Measurements from ENCODE around the gene LCE4A.
"Not testable (repeated sequence)": the region's sequence is repeated elsewhere in the genome, so short reads cannot be mapped to it uniquely, and the experiment has no call there.

LCE4A gene

GRCh38 chr1:152707860-152708259 is at the start of gene LCE4A:
LCE4A (plus strand) TSS chr1:152708160; CDS start chr1:152709076, 916 bp downstream.
- DNase-seq (ENCODE audit: low spot score) = no peak

DNA sequence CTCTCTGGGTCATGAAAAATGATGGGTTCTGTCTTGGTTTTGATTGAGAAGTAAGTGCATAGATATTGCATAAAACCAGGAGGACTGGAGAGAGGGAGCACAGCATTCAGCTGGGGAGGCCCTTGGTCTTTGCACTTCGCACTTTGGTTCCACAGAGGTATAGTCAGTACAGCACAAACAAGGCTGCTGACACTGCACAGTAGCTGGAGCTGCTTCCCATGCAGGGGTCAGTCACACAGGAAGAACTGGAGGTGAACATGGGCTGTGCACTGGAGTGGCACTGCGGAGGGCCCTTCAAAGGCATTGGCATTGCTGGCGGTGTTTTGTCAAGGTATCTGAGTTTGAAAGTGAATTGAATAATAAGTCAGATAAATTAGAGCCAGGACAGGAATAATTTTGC is 49.3 kb upstream of the LCE4A start:
- no peak for DNase-seq (ENCODE audit: low spot score)

GRCh38 chr1:152663098-152663497 is 44.9 kb upstream of the LCE4A start, which contains the start of gene LCE2D:
LCE2D (plus strand) TSS chr1:152663380; CDS start chr1:152664106, 726 bp downstream.
- no peak for DNase-seq (ENCODE audit: low spot score)

GRCh38 chr1:152666171-152666570 is 41.8 kb upstream of the LCE4A start:
- DNase-seq (ENCODE audit: low spot score) = not testable (repeated sequence)

- no peak for DNase-seq (ENCODE audit: low spot score)
Observed at GRCh38 chr1:152667648-152668047, 40.3 kb upstream of the LCE4A start.

DNA sequence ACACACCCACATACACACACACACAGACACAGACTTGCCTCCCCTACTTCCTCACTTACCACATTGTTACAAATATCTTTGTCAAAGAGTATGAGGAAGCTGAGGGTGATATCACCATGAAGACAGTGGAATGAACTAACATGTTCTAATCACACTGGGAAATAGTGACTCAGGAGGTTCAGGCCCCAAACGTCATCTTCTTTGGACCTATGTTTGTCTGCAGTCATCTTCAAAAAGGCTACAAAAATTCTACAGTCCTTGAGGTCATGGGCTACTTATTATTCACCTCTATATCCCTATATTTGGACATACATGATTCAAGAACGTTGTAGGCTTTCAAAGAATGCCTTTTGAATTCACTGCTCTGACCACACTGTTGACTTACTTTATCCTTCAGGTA is 34.9 kb upstream of the LCE4A start:
- no peak for DNase-seq (ENCODE audit: low spot score)

- DNase-seq (ENCODE audit: low spot score) = not testable (repeated sequence)
Observed at GRCh38 chr1:152674983-152675382, 33.0 kb upstream of the LCE4A start, which contains the start of gene LCE2C. LCE2C (plus strand) TSS chr1:152675279; CDS start chr1:152676016, 737 bp downstream.

- DNase-seq (ENCODE audit: low spot score) = no peak
Observed at GRCh38 chr1:152679459-152679858, 28.5 kb upstream of the LCE4A start.

DNA sequence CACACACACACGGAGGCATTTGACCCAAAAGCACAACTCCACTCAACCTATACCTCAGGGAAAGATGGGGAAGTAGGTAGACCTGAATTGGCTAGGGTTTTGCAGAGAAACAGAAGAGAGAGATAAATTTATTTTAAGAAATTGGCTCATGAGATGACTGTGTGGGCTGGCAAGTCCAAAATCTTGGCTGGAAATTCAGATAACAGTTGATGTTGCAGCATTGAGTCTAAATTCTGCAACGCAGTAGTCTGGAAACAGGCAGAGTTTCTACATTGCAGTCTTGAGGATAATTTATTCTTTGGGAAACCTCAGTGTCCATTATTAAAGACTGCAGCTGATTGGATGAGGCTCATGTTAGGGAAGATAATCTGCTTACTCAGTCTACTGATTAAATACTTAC is 26.3 kb upstream of the LCE4A start:
- DNase-seq (ENCODE audit: low spot score) = no peak

- no peak for DNase-seq (ENCODE audit: low spot score)
Observed at GRCh38 chr1:152683846-152684245, 24.1 kb upstream of the LCE4A start.

GRCh38 chr1:152685823-152686222 is 22.1 kb upstream of the LCE4A start, which contains the start of gene LCE2B:
LCE2B (plus strand) TSS chr1:152686123; CDS start chr1:152686844, 721 bp downstream.
- DNase-seq (ENCODE audit: low spot score) = not testable (repeated sequence)

DNA sequence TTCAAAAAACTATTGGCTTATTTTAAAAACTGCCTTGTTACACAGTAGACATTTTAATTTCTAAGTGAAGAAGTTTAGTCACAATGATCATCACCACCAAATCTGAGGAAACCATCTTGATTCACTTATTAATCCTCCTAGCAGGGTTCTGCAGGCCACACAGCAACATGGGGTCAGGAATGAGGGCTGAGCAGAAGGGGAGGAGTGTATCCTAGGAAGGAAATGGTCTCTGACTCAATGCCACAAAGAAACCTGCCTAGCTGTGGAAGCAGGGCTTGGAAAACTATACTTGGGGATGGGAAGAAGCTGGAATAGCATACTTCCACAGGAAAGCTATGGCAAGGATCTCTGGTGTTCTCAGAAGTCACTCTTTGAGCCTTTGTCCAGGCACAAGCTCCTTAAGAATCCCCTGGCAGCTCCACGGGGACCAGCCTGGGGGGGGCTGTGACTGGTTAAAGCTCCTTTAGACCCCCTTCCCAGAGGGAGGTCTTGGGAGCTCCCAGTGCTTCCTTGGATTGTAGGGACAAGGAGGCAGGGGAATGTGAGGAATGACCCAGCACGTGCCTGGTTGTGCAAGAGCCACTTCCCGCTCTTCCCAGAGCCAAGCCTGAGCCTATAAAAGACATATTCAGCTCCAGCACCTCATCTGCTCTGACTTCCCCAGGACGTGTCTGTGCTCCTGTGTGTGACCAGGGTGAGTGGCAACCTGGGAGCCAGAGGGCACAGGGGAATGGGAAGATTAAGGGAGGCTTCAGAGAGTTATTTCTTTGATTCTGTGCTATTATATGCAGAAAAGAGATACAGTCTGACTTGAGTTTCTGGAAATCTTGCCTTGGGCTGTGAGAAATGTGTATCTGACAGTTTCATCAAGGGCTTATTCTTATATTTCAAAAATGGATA is 10.0 kb upstream of the LCE4A start, which contains the start of gene LCE2A:
LCE2A (plus strand) TSS at position 645 of the 900 bp plus-strand sequence. CDS start 557 bp downstream, outside the sequence.
- no peak for DNase-seq (ENCODE audit: low spot score)

DNA sequence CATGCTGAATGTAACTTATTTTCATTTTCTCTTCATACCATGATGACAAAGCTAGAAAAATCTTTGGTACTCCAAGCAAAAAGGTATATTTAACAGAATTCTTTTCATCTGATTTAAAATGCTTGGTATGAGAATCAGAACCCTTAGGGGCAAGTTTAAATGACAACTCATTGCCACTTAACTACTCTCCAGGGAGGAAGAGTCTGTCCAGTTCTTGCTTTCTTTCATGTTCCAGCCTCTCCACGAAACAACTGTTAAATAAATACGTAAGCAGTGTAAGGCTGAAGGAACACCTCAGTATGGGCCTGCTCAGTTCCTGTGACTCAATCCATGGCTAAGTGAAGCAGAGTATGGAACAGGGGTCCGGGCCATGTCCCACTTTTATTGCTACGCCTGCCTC is 8.2 kb upstream of the LCE4A start:
- DNase-seq (ENCODE audit: low spot score) = no peak

DNA sequence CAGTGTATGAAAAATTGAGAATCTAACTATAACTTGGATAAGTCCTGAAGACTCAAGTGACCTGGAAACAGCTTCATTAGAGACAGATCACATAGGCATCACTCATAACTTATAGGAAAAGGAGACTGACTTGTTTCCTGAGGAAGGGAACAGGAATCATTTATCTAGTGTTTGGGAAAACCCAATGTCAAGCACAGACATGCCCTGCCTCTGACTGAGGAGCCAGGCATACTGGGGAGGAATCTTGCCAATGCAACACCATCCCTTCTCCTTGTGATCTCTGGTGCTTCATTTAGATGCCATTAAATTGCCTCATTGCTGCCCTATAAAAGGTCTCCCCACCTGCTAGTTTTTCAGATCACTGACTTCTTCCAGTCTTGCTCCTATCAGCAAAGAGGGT is 10.3 kb downstream of the LCE4A start:
- no peak for DNase-seq (ENCODE audit: low spot score)

DNA sequence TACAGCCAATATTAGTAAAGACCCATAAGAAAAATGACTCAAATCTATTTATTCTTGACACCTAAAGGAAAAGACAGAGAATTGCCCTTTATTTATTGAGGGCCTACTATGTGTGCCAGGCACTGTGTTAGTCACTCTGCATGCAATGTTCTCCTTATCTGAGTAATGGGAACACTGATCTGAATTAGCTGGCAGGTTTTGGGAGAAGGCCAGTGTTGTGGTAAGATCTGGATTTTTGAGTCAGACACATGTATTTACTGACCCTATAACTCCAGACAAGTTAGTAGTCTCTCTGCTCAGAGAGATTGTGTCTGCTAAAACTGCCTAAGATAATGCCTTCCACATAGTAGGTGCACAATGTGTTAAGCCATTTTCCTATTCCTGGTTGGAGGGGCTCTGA is 17.3 kb downstream of the LCE4A start:
- DNase-seq (ENCODE audit: low spot score) = no peak

DNA sequence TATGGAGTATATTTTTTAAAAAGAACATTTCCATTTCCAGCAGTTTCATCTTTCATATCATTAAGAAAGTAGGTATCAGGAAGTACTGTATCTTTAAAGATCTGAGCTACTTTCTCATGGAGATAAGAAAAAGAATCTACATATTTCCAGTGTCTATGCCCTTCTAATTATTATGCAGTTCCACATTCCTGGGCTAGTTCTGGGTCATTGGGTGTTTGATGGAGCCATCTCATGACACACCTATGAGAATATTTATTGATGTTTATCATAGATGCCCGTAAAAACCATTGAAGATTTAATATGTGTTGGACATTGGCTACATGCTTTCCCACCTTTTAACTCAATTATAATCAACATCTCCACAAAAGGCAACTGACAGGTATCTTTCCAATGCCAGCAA is 21.0 kb downstream of the LCE4A start:
- no peak for DNase-seq (ENCODE audit: low spot score)

DNA sequence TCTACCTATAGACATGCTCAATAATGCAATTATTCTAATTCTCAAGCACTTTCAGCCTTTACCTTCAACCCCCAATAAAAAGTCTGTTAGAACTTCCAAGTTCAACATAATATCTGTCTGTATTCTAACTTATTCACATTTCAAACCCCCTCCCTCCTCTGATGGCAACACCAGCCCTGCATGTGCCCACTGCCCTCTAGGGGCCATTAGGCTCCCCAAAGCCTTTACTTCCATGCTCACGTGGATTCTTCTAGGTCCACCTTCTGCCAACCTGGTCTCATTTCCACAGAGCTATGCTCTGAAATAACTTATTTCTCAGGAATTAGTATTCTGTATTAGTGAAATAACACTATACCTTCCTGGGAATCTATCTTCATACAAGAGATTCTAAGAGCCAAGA is 27.7 kb downstream of the LCE4A start:
- no peak for DNase-seq (ENCODE audit: low spot score)

DNA sequence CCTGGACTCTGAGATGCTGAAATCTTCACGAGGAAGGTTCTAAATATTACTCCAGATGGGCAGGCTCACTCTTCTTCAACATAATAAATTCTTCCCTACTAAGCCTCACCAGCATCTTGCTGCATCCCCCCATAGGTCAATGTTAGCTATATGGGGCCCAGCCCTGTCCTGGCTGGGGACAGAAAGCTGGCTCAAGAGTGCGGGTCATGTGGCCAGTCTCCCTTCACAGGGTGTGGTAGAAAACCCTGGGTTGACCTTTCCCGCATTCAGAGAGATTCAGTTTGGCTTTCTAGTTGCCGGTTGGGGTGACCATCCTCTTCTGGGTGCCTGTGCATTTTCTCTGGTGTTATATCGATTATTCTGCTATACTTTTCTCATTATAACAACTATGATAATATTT is 30.0 kb downstream of the LCE4A start:
- DNase-seq (ENCODE audit: low spot score) = no peak

- no peak for DNase-seq (ENCODE audit: low spot score)
Observed at GRCh38 chr1:152739841-152740240, 31.9 kb downstream of the LCE4A start.

DNA sequence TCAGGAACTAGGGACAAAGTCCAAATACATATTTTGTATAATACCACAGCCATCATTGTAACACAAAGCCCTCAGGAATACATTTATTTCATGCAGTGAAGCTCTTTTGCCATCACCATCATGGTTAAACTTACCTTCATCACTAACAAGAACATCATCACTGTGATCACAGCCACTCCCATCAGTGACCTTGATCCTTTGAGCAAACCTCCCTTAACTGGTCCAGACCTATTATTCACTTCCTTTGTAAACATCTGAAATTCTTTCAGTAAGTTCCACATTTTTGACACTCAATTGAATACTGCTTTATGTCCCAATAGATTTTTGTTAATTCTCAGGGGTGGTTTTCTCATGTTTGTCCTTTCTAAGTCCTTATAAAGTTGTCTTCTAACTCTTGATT is 33.7 kb downstream of the LCE4A start:
- DNase-seq (ENCODE audit: low spot score) = no peak

GRCh38 chr1:152743371-152744145 is 35.6 kb downstream of the LCE4A start:
- no peak for DNase-seq (ENCODE audit: low spot score)

GRCh38 chr1:152745289-152745704 is 37.3 kb downstream of the LCE4A start:
- DNase-seq (ENCODE audit: low spot score) = no peak
